ENCODE data around the gene PLTP. TPM values are rescaled to one million over a fixed set of nuclear protein-coding genes. Genes with fewer than 3 reads are reported as not detected.

The PLTP gene
- total and polyA plus RNA-seq, 2 experiments from 2014 or later = 108 to 160 TPM

DNA sequence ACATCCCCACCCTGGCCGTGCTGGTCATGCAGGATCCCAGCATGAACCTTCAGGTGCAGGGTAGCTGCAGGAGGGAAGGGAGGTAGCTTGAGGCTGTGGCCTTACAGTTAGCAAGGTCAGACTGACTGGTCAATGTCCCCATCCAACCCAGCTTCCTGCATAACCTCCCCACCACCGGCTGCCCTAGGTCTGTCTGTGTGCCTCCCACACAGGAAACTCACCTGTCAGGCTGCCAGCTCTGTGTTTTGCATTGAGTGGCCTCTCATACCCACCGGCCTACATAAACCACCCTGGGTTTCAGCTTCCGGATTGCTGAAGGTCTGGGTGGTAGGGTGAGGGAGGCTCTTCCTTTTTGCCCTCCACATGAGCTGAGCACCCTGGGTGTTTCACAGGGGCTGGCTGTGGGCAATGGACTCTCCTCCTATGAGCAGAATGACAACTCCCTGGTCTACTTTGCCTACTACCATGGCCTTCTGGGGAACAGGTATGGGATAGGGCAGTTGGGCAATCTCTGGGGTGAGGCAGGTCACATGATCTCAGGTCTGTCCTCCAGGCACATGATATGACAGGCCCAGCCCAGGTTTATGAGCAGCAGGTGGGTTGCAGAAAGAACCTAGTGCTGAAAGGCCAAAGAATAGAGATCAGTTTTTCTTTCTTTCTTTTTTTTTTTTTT is 19.0 kb downstream of the PLTP start (continued):
- TF ChIP-seq ZNF462 (CRISPR knock-in tag; IDR thresholded peaks at IDR 0.05) = no peak
- no peak for TF ChIP-seq ZNF331 (CRISPR knock-in tag; IDR thresholded peaks at IDR 0.05; ENCODE audit: low read depth)

DNA sequence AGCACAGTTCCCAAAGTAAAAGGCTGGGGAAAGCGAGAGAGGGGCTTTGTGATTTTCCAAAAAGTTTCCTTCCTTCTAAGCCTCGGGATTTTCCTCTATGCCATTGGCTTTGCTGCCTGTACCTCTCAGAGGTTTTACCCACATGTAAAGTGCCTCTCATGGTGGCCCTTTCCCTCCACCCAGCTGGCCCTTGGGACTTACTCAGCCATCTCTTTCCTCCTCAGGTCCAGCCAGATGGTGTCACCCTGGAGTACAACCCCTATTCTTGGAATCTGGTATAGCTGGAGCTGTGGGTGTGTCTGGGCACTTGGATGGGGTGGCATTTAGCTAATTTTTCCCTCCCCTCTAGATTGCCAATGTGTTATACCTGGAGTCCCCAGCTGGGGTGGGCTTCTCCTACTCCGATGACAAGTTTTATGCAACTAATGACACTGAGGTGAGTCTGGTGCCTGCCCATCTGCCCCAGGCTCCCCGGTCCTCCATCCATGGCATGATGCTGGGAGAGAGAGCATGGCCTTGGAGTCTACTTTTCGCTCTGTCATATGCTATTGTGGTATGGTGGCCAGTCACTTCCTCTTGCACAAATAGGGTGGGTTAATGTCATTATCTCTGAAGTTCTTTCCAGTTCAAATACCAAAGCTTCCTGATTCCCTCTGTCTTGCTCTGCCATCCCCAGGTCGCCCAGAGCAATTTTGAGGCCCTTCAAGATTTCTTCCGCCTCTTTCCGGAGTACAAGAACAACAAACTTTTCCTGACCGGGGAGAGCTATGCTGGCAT is 19.7 kb downstream of the PLTP start:
- DNase-seq (ENCODE audit: low spot score) = peak; percentile 21
- peaks cover 15% of the 10 kb centered on the region for H3K27me3 Mint-ChIP-seq (ENCODE audit: insufficient read depth, low read depth, poor library complexity)
- peaks cover 27% of the 10 kb centered on the region for H3K36me3 Mint-ChIP-seq (ENCODE audit: low read depth)
- peaks cover 14% of the 10 kb centered on the region; the same call in 2 of the 3 replicates for H3K4me1 Mint-ChIP-seq
- H3K4me3 Mint-ChIP-seq = peak overlapping the region; percentile 88
- peak overlapping the region; percentile 99 for H3K4me2 ChIP-seq
- H2AFZ ChIP-seq = no peak overlapping the region
- 0 out of 2 replicates have a peak, but pooled peaks cover 6% of the 10 kb centered on the region for H3F3A ChIP-seq (replicated peaks; ENCODE audit: low read depth)
- H3K9me2 ChIP-seq (ENCODE audit: insufficient read depth) = no peaks in the 10 kb centered on the region
- peaks cover 3% of the 10 kb centered on the region; the same call in 1 of the 2 replicates for H3K4me1 ChIP-seq (ENCODE audit: insufficient read depth)
- H3K27ac ChIP-seq (ENCODE audit: low read depth) = no peak overlapping the region
- peaks cover 3% of the 10 kb centered on the region; the same call in 1 of the 3 replicates for H3K9me3 Mint-ChIP-seq
- no peaks in the 10 kb centered on the region for H3K27me3 ChIP-seq (ENCODE audit: insufficient read depth)
- TF ChIP-seq CREB1 (CRISPR knock-in tag; IDR thresholded peaks at IDR 0.05; ENCODE audit: low read depth) (no peak), EZH2 (IDR thresholded peaks at IDR 0.05; ENCODE audit: low read depth, unreplicated experiment) (no peak), ZNF114 (CRISPR knock-in tag; IDR thresholded peaks at IDR 0.05) (no peak)
- TF ChIP-seq, protein P1, sequence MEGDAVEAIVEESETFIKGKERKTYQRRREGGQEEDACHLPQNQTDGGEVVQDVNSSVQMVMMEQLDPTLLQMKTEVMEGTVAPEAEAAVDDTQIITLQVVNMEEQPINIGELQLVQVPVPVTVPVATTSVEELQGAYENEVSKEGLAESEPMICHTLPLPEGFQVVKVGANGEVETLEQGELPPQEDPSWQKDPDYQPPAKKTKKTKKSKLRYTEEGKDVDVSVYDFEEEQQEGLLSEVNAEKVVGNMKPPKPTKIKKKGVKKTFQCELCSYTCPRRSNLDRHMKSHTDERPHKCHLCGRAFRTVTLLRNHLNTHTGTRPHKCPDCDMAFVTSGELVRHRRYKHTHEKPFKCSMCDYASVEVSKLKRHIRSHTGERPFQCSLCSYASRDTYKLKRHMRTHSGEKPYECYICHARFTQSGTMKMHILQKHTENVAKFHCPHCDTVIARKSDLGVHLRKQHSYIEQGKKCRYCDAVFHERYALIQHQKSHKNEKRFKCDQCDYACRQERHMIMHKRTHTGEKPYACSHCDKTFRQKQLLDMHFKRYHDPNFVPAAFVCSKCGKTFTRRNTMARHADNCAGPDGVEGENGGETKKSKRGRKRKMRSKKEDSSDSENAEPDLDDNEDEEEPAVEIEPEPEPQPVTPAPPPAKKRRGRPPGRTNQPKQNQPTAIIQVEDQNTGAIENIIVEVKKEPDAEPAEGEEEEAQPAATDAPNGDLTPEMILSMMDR (conservative IDR thresholded peaks at IDR 0.05; ENCODE audit: low read depth in 2 of 2) = peak in 1 of 2 experiments; percentile 23; a peak in 1 of 4 replicates
- TF ChIP-seq, protein P2, sequence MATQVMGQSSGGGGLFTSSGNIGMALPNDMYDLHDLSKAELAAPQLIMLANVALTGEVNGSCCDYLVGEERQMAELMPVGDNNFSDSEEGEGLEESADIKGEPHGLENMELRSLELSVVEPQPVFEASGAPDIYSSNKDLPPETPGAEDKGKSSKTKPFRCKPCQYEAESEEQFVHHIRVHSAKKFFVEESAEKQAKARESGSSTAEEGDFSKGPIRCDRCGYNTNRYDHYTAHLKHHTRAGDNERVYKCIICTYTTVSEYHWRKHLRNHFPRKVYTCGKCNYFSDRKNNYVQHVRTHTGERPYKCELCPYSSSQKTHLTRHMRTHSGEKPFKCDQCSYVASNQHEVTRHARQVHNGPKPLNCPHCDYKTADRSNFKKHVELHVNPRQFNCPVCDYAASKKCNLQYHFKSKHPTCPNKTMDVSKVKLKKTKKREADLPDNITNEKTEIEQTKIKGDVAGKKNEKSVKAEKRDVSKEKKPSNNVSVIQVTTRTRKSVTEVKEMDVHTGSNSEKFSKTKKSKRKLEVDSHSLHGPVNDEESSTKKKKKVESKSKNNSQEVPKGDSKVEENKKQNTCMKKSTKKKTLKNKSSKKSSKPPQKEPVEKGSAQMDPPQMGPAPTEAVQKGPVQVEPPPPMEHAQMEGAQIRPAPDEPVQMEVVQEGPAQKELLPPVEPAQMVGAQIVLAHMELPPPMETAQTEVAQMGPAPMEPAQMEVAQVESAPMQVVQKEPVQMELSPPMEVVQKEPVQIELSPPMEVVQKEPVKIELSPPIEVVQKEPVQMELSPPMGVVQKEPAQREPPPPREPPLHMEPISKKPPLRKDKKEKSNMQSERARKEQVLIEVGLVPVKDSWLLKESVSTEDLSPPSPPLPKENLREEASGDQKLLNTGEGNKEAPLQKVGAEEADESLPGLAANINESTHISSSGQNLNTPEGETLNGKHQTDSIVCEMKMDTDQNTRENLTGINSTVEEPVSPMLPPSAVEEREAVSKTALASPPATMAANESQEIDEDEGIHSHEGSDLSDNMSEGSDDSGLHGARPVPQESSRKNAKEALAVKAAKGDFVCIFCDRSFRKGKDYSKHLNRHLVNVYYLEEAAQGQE (IDR thresholded peaks at IDR 0.05; ENCODE audit: unreplicated experiment) = no peak
- H4K20me1 ChIP-seq (replicated peaks; ENCODE audit: insufficient read depth) = no peaks in the 10 kb centered on the region
- H3K79me2 ChIP-seq (replicated peaks; ENCODE audit: insufficient read depth) = 0 out of 2 replicates have a peak, but pooled peaks cover 5% of the 10 kb centered on the region
- peaks cover 3% of the 10 kb centered on the region; the same call in 1 of the 2 replicates for H3K36me3 ChIP-seq (ENCODE audit: insufficient read depth)
- no peak overlapping the region for H3K27ac Mint-ChIP-seq
- ATAC-seq = no peak
- peak overlapping the region; percentile 86 for H3K4me3 ChIP-seq
